ENCODE results near the gene MPP1.
A peak's percentile ranks its signal among the peaks of the same experiment; 100 is the strongest.

The MPP1 gene

GRCh38 chrX:154748712-154749339 is 56.5 kb downstream of the MPP1 start:
- no peak for TF ChIP-seq REST (IDR thresholded peaks at IDR 0.05; ENCODE audit: insufficient replicate concordance, low read depth)
- peak; percentile 32 for TF ChIP-seq CTCF (IDR thresholded peaks at IDR 0.05; ENCODE audit: insufficient read depth, low read length)
- Histone ChIP-seq H3K4me3 (replicated peaks; ENCODE audit: insufficient read depth, low read length) (peak overlapping the region; percentile 15), H3K27me3 (ENCODE audit: insufficient read depth, poor library complexity, severe bottlenecking) (no peaks in the 10 kb centered on the region), H3K27ac (replicated peaks) (no peak overlapping the region; the same call in 1 of the 2 replicates)
- DNase-seq (ENCODE audit: low read depth in 1 of 2, low spot score in 1 of 2): peak in 1 of 2 experiments; percentile 75

GRCh38 chrX:154742613-154743012 is 62.7 kb downstream of the MPP1 start:
- H3K27me3 ChIP-seq (ENCODE audit: insufficient read depth, poor library complexity, severe bottlenecking): no peaks in the 10 kb centered on the region
- DNase-seq (ENCODE audit: low read depth in 1 of 2, low spot score in 1 of 2): no peak
- no peak overlapping the region for H3K27ac ChIP-seq (replicated peaks)
- no peak overlapping the region for H3K4me3 ChIP-seq (replicated peaks; ENCODE audit: insufficient read depth, low read length)
- TF ChIP-seq CTCF (IDR thresholded peaks at IDR 0.05; ENCODE audit: insufficient read depth, low read length) (no peak), SPI1 (IDR thresholded peaks at IDR 0.05; ENCODE audit: borderline replicate concordance, low read depth) (no peak), GABPA (IDR thresholded peaks at IDR 0.05; ENCODE audit: low read depth) (no peak), POLR2AphosphoS5 (IDR thresholded peaks at IDR 0.05; ENCODE audit: low read depth) (no peak), REST (IDR thresholded peaks at IDR 0.05; ENCODE audit: insufficient replicate concordance, low read depth) (no peak)

- no peak overlapping the region for H3K4me3 ChIP-seq (replicated peaks; ENCODE audit: insufficient read depth, low read length)
- H3K27ac ChIP-seq (replicated peaks): peak overlapping the region; percentile 37
- DNase-seq (ENCODE audit: low read depth in 1 of 2, low spot score in 1 of 2): no peak
- H3K27me3 ChIP-seq (ENCODE audit: insufficient read depth, poor library complexity, severe bottlenecking): no peaks in the 10 kb centered on the region
- TF ChIP-seq POLR2AphosphoS5 (IDR thresholded peaks at IDR 0.05; ENCODE audit: low read depth) (no peak), SPI1 (IDR thresholded peaks at IDR 0.05; ENCODE audit: borderline replicate concordance, low read depth) (no peak), REST (IDR thresholded peaks at IDR 0.05; ENCODE audit: insufficient replicate concordance, low read depth) (no peak), CTCF (IDR thresholded peaks at IDR 0.05; ENCODE audit: insufficient read depth, low read length) (no peak), GABPA (IDR thresholded peaks at IDR 0.05; ENCODE audit: low read depth) (no peak)
These were observed 65.3 kb downstream of the MPP1 start for GRCh38 chrX:154739952-154740465.

Data from HL-60 (cell line).